K562 (cell line): ENCODE results near the gene AKAP10. TPM values are rescaled to one million over a fixed set of nuclear protein-coding genes. Genes with fewer than 3 reads are reported as not detected.

Experiments used
- ARHGAP35 ChIP-seq: fragments of 450-650 bp; IDR thresholded peaks from 2 replicates; pipeline ENCODE4 v1.6.1; 2018; ENCODE audit not compliant: partially characterized antibody
- CEBPG ChIP-seq, 3 experiments: fragments of 200-800 bp in 1 of 3; sonication (Bioruptor generic) in 1 of 3; sonication (generic) in 1 of 3; formaldehyde crosslinking in 1 of 3; IDR thresholded peaks in 2 of 3; conservative IDR thresholded peaks in 1 of 3; 2 replicates each; pipeline versions ENCODE4 v1.6.1 to v1.8.0; 2016 to 2022; ENCODE audit warnings: missing compliant biosample characterization in 2 of 3, missing genetic modification characterization in 2 of 3, mild to moderate bottlenecking in 1 of 3, missing genetic modification reagents in 1 of 3
- FOXA3 ChIP-seq, 2 experiments: fragments of 450-650 bp in 1 of 2; sonication (generic) in 1 of 2; formaldehyde crosslinking; IDR thresholded peaks in 1 of 2; conservative IDR thresholded peaks in 1 of 2; 2 replicates each; pipeline versions ENCODE4 v1.4.0 to v1.8.0; 2020 to 2022; ENCODE audit warnings: mild to moderate bottlenecking in 2 of 2, missing genetic modification reagents in 1 of 2
- GMEB1 ChIP-seq: fragments of 250-450 bp; sonication (Bioruptor Pico); IDR thresholded peaks from 2 replicates; pipeline ENCODE4 v1.4.0; 2020; ENCODE audit warnings: mild to moderate bottlenecking
- KDM5B ChIP-seq: fragments of 200-600 bp; sonication (generic); IDR thresholded peaks from 2 replicates; pipeline ENCODE4 v1.6.1; 2012; ENCODE audit warnings: low read depth, mild to moderate bottlenecking, moderate library complexity, low read length, control low read depth, inconsistent platforms; ENCODE audit not compliant: insufficient replicate concordance
- KHSRP ChIP-seq: fragments of 450-650 bp; IDR thresholded peaks from 2 replicates; pipeline ENCODE4 v1.6.1; 2017
- MAZ ChIP-seq, 2 experiments: fragments of 450-650 bp in 1 of 2; sonication (generic) in 1 of 2; formaldehyde crosslinking; IDR thresholded peaks in 1 of 2; conservative IDR thresholded peaks in 1 of 2; 2 replicates each; pipeline versions ENCODE4 v1.4.0 to v1.5.0; 2020; ENCODE audit warnings: mild to moderate bottlenecking in 1 of 2, missing genetic modification reagents in 1 of 2
- MCM5 ChIP-seq: fragments of 450-650 bp; IDR thresholded peaks from 2 replicates; pipeline ENCODE4 v1.6.1; 2016; ENCODE audit warnings: low read depth
- MEF2A ChIP-seq: IDR thresholded peaks from 2 replicates; pipeline ENCODE4 v1.6.1; 2011; ENCODE audit warnings: low read depth, mild to moderate bottlenecking, low read length, moderate library complexity; ENCODE audit not compliant: control insufficient read depth
- NFATC3 ChIP-seq: fragments of 450-650 bp; IDR thresholded peaks from 2 replicates; pipeline ENCODE4 v1.6.1; 2017; ENCODE audit warnings: mild to moderate bottlenecking
- PHF8 ChIP-seq: fragments of 200-600 bp; sonication (generic); IDR thresholded peaks from 2 replicates; pipeline ENCODE4 v1.6.1; 2012; ENCODE audit warnings: mixed run types, mild to moderate bottlenecking, inconsistent platforms, low read length, moderate library complexity, borderline replicate concordance
- RFX7 ChIP-seq: fragments of 250-450 bp; sonication (Bioruptor Pico); IDR thresholded peaks from 2 replicates; pipeline ENCODE4 v1.5.1; 2021; ENCODE audit warnings: mild to moderate bottlenecking
- SETDB1 ChIP-seq: IDR thresholded peaks from one replicate; pipeline ENCODE4 v1.6.1; 2012; ENCODE audit warnings: low read length, control low read depth, inconsistent platforms
- SIX5 ChIP-seq, 2 experiments: IDR thresholded peaks; 2 replicates each; pipeline ENCODE4 v1.6.1; 2011; ENCODE audit warnings: low read length in 2 of 2, borderline replicate concordance in 1 of 2, low read depth in 1 of 2, mild to moderate bottlenecking in 1 of 2, moderate library complexity in 1 of 2; ENCODE audit not compliant: insufficient read depth in 1 of 2
- SMARCE1 ChIP-seq: fragments of 450-650 bp; IDR thresholded peaks from 2 replicates; pipeline ENCODE4 v1.7.1; 2016; ENCODE audit warnings: mild to moderate bottlenecking
- SREBF1 ChIP-seq: fragments of 150-350 bp; IDR thresholded peaks from 2 replicates; pipeline ENCODE4 v1.6.1; 2014; ENCODE audit warnings: antibody characterized with exemption, low read depth, low read length, borderline replicate concordance
- U2AF1 ChIP-seq: fragments of 200-400 bp; formaldehyde crosslinking; optimal IDR thresholded peaks from 2 replicates; pipeline ENCODE3; 2017; ENCODE audit warnings: mild to moderate bottlenecking, low read depth, low read length, moderate library complexity
- ZNF12 ChIP-seq: sonication (generic); formaldehyde crosslinking; IDR thresholded peaks from 2 replicates; pipeline ENCODE4 v1.4.0; 2020; ENCODE audit warnings: mild to moderate bottlenecking, missing genetic modification reagents
- ZNF174 ChIP-seq: fragments of 250-450 bp; sonication (Bioruptor Pico); IDR thresholded peaks from 2 replicates; pipeline ENCODE4 v1.4.0; 2020; ENCODE audit warnings: mild to moderate bottlenecking
- ZNF445 ChIP-seq: fragments of 250-450 bp; sonication (Bioruptor Pico); IDR thresholded peaks from 2 replicates; pipeline ENCODE4 v1.4.0; 2020; ENCODE audit warnings: low read depth, mild to moderate bottlenecking, moderate library complexity
- ZNF57 ChIP-seq: fragments of 450-650 bp; formaldehyde crosslinking; IDR thresholded peaks from 2 replicates; pipeline ENCODE4 v1.4.0; 2020; ENCODE audit warnings: mild to moderate bottlenecking, moderate library complexity
- ZNF592 ChIP-seq: fragments of 450-650 bp; IDR thresholded peaks from 2 replicates; pipeline ENCODE4 v1.6.1; 2017; ENCODE audit warnings: antibody characterized with exemption, mild to moderate bottlenecking
- ZNF780A ChIP-seq: fragments of 250-450 bp; sonication (Bioruptor Pico); IDR thresholded peaks from 2 replicates; pipeline ENCODE4 v1.5.0; 2021; ENCODE audit warnings: mild to moderate bottlenecking
- polyA plus RNA-seq, 8 experiments: library from polyadenylated mRNA; depleted of rRNA in 4 of 8; stranded (reverse) in 5 of 8; unstranded in 3 of 8; fragments of >200 nt; fragmentation: Nextera tagmentation in 2 of 8; fragmentation: Illumina TruSeq in 1 of 8; extraction: Ambion mirVana in 2 of 8; extraction: Trizol in 1 of 8; gene quantifications; 2 replicates each; pipeline versions ENCODE4 v1.2.1 to v1.2.3, GENCODE V29; 2011 to 2014; ENCODE audit warnings: inconsistent platforms in 1 of 8, missing spikeins in 1 of 8
- total RNA-seq, 7 experiments: library from RNA; depleted of rRNA in 6 of 7; stranded (reverse); fragments of >200 nt in 6 of 7; fragmentation: Illumina TruSeq in 2 of 7; extraction: Trizol in 2 of 7; gene quantifications; 2 replicates each; pipeline versions ENCODE4 v1.2.1 to v1.2.3, GENCODE V29; 2011 to 2021; ENCODE audit warnings: low replicate concordance in 1 of 7

AKAP10 gene
- total and polyA plus RNA-seq, 9 of the 15 experiments (the other 6 are each of a cell fraction or from before 2014, with no cell fraction given), result 4.0 to 20.3 (median 8.2) TPM

- TF ChIP-seq SREBF1, result no peak
- no peak for TF ChIP-seq SETDB1
- TF ChIP-seq ARHGAP35, result no peak
- 0 out of 2 replicates have a peak, but pooled peaks have one; percentile 7 for TF ChIP-seq CEBPG (CRISPR knock-in tag; IDR thresholded peaks at IDR 0.05)
- TF ChIP-seq CEBPG (tag; conservative IDR thresholded peaks at IDR 0.05 in 1 of 2, IDR thresholded peaks at IDR 0.05 in 1 of 2), result no peak
- TF ChIP-seq U2AF1, result no peak
- TF ChIP-seq PHF8, result peak; percentile 12; the same call in 1 of the 2 replicates
- TF ChIP-seq FOXA3 (CRISPR knock-in tag; conservative IDR thresholded peaks at IDR 0.05 in 1 of 2, IDR thresholded peaks at IDR 0.05 in 1 of 2), result no peak
- no peak for TF ChIP-seq MAZ (CRISPR knock-in tag; conservative IDR thresholded peaks at IDR 0.05 in 1 of 2, IDR thresholded peaks at IDR 0.05 in 1 of 2)
- no peak for TF ChIP-seq ZNF780A
- no peak for TF ChIP-seq MCM5
- TF ChIP-seq ZNF174, result no peak
- no peak for TF ChIP-seq GMEB1
- TF ChIP-seq KDM5B, result no peak
- 0 out of 2 replicates have a peak, but pooled peaks have one; percentile 12 for TF ChIP-seq SMARCE1
- TF ChIP-seq ZNF592, result peak; percentile 8; the same call in 1 of the 2 replicates
- TF ChIP-seq ZNF57 (CRISPR knock-in tag), result no peak
- no peak for TF ChIP-seq ZNF12 (CRISPR knock-in tag)
- TF ChIP-seq SIX5 (IDR thresholded peaks at IDR 0.05; ENCODE audit: borderline replicate concordance in 1 of 2, insufficient read depth in 1 of 2, low read depth in 1 of 2, low read length in 2 of 2), result no peak
- no peak for TF ChIP-seq RFX7 (CRISPR knock-in tag)
- no peak for TF ChIP-seq NFATC3
- TF ChIP-seq MEF2A, result no peak
- no peak for TF ChIP-seq ZNF445 (CRISPR knock-in tag)
- no peak for TF ChIP-seq KHSRP
Observed at GRCh38 chr17:19978209-19978802, 678 bp upstream of the AKAP10 start (continued).
